Osteocyte (in vitro differentiated cells): Measurements from ENCODE around the gene SERPINA5. TPM values are rescaled to one million over a fixed set of nuclear protein-coding genes. Genes with fewer than 3 reads are reported as not detected.

Experiments
- DNase-seq: peaks from one replicate; pipeline ENCODE4 v3.0.0; 2021; ENCODE audit warnings: mixed read lengths; ENCODE audit not compliant: unreplicated experiment; ENCODE audit errors: extremely low spot score
- H3K27ac Mint-ChIP-seq: one replicate; pipeline ENCODE4 v1.8.0; 2021; ENCODE audit warnings: mild to moderate bottlenecking, mixed read lengths; ENCODE audit not compliant: unreplicated experiment
- H3K27me3 Mint-ChIP-seq: one replicate; pipeline ENCODE4 v1.8.0; 2021; ENCODE audit warnings: mixed read lengths; ENCODE audit not compliant: unreplicated experiment
- H3K36me3 Mint-ChIP-seq: one replicate; pipeline ENCODE4 v1.8.0; 2021; ENCODE audit warnings: mixed read lengths; ENCODE audit not compliant: unreplicated experiment
- H3K4me1 Mint-ChIP-seq: one replicate; pipeline ENCODE4 v1.8.0; 2021; ENCODE audit warnings: mixed read lengths; ENCODE audit not compliant: unreplicated experiment
- H3K4me3 Mint-ChIP-seq: one replicate; pipeline ENCODE4 v1.8.0; 2021; ENCODE audit warnings: mild to moderate bottlenecking, moderate library complexity, mixed read lengths; ENCODE audit not compliant: unreplicated experiment
- H3K9me3 Mint-ChIP-seq: one replicate; pipeline ENCODE4 v1.8.0; 2021; ENCODE audit warnings: mixed read lengths; ENCODE audit not compliant: unreplicated experiment
- CTCF ChIP-seq: fragments of 200-600 bp; sonication (generic); IDR thresholded peaks from 2 replicates; pipeline ENCODE4 v1.5.0; 2021; ENCODE audit warnings: antibody characterized with exemption, mild to moderate bottlenecking, moderate library complexity
- total RNA-seq: library from RNA; stranded (reverse); gene quantifications from 2 replicates; pipeline ENCODE4 v1.2.1, GENCODE V29; 2021

The SERPINA5 gene
- total RNA-seq, 1 donor from 2014 or later = 0.16 TPM

GRCh38 chr14:94617366-94617941 is 36.2 kb downstream of the SERPINA5 start:
- Mint-ChIP-seq H3K36me3 (peaks cover 3% of the 10 kb centered on the region), H3K27ac (no peak overlapping the region), H3K4me1 (peaks cover 8% of the 10 kb centered on the region), H3K27me3 (no peaks in the 10 kb centered on the region), H3K9me3 (peaks cover 32% of the 10 kb centered on the region), H3K4me3 (no peak overlapping the region)
- DNase-seq = no peak
- TF ChIP-seq CTCF = no peak

GRCh38 chr14:94617988-94618822 is 37.0 kb downstream of the SERPINA5 start:
- DNase-seq = no peak
- no peaks in the 10 kb centered on the region for H3K27me3 Mint-ChIP-seq
- no peak for TF ChIP-seq CTCF
- no peak overlapping the region for H3K4me3 Mint-ChIP-seq
- no peak overlapping the region for H3K27ac Mint-ChIP-seq
- H3K36me3 Mint-ChIP-seq = peaks cover 3% of the 10 kb centered on the region
- H3K4me1 Mint-ChIP-seq = peaks cover 2% of the 10 kb centered on the region
- H3K9me3 Mint-ChIP-seq = peaks cover 32% of the 10 kb centered on the region

- Mint-ChIP-seq H3K36me3 (peaks cover 3% of the 10 kb centered on the region), H3K4me1 (no peaks in the 10 kb centered on the region)
Observed at GRCh38 chr14:94619297-94619696, 38.1 kb downstream of the SERPINA5 start.

GRCh38 chr14:94620597-94620996 is 39.4 kb downstream of the SERPINA5 start:
- TF ChIP-seq CTCF = no peak
- Mint-ChIP-seq H3K9me3 (peaks cover 32% of the 10 kb centered on the region), H3K27ac (no peak overlapping the region), H3K4me3 (no peak overlapping the region), H3K36me3 (peaks cover 3% of the 10 kb centered on the region), H3K4me1 (no peaks in the 10 kb centered on the region), H3K27me3 (no peaks in the 10 kb centered on the region)
- DNase-seq = no peak

More at GRCh38 chr14:94619297-94619696, 38.1 kb downstream of the SERPINA5 start:
- no peak for TF ChIP-seq CTCF
- no peak overlapping the region for H3K27ac Mint-ChIP-seq
- H3K9me3 Mint-ChIP-seq = peaks cover 32% of the 10 kb centered on the region
- DNase-seq = no peak
- no peak overlapping the region for H3K4me3 Mint-ChIP-seq
- H3K27me3 Mint-ChIP-seq = no peaks in the 10 kb centered on the region

GRCh38 chr14:94621358-94622134 is 40.3 kb downstream of the SERPINA5 start:
- no peak for DNase-seq
- peaks cover 32% of the 10 kb centered on the region for H3K9me3 Mint-ChIP-seq
- no peak overlapping the region for H3K27ac Mint-ChIP-seq
- no peak for TF ChIP-seq CTCF
- H3K36me3 Mint-ChIP-seq = peaks cover 3% of the 10 kb centered on the region
- no peak overlapping the region for H3K4me3 Mint-ChIP-seq
- no peaks in the 10 kb centered on the region for H3K4me1 Mint-ChIP-seq
- no peaks in the 10 kb centered on the region for H3K27me3 Mint-ChIP-seq
